SKM-1 (cell line): Measurements from ENCODE around the gene CKLF.

Experiments
- DNase-seq: peaks from one replicate; lab custom pipeline; 2025; ENCODE audit not compliant: unreplicated experiment; lab: John Stamatoyannopoulos, UW

The CKLF gene

DNA sequence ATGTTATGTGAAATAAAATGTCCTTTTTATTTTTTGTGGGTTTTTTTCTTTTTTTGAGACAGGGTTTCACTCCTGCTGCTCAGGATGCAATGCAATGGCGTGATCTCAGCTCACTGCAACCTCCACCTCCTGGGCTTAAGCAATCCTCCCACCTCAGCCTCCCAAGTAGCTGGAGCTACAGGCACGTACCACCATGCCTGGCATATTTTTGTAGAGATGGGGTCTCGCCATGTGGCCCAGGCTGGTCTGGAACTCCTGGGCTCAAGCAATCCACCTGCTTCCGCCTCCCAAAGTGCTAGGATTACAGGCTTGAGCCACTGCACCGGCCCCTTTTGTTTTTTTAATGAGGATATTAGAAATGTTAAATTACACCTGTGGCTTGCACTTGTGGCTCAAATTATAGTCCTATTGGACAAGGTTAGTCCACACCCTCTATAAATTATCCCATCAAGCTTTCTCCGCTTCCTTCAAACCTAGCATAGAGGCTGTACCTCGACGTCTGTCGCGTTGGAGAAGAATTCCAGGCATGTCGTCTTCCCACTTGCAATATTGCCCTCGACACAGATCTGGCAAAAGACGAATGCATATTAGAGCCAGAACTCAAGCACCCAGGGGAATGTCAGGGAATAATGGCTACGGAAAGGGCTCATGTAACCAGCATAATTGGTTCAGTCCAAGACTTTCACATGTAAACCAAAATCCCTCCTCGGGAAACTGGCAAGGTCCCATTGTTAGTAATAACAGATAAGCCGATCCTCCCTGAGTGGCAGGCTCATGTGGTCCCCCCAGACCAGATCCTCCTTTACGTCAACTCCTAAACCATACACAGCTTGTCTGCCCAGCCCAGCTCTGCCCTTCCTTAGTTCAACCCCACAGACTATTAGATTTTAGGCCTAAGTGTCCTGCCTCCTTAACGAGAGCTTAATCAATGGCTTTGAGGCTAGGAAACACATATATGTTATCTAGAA is 10.7 kb upstream of the CKLF start:
- DNase-seq: no peak

GRCh38 chr16:66542396-66542795 is 10.0 kb upstream of the CKLF start:
- DNase-seq: no peak

- DNase-seq: no peak
Measured at GRCh38 chr16:66543541-66543940, 8.8 kb upstream of the CKLF start.

- no peak for DNase-seq
Measured at GRCh38 chr16:66544016-66544757, 8.2 kb upstream of the CKLF start.

DNA sequence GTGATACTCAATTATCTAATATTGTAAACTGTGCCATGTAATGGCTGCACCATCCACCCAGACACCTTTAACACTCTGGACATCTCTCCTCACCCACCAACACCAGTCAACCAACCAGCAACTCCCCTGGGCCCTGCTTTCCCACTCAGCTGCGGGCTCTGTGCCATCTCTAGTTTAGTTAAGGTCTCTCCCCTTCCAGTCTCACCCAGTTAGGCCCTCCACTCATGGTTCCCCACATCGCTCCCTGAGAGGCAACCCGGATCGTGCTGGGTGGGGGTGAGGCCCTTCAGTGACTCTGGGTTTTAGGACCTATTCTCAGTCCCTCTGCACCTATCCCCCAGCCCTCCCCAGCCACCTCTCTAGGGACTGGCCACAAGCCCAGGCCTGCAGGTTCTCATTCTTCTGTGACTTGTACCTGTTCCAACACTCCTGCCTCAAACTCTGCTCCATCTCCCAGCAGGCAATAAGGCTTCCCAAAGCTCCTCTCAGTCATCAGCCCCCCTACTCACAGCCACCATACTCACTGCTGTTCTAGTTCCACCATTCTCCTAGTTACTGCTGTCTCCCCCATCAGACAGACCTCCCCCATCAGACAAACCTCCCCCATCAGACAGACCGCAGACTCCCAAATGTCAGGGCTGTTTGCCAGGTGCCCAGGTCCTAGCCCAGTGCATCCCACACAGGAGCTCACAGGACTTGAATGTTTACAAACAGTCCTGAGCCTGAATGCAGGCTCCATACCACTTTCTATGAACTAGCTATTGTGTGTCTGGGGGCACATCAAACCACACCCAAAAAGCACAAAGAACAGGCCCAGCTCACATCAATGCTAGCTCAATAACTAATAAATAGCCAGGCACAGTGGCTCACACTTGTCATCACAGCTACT is 5.0 kb upstream of the CKLF start:
- no peak for DNase-seq

DNA sequence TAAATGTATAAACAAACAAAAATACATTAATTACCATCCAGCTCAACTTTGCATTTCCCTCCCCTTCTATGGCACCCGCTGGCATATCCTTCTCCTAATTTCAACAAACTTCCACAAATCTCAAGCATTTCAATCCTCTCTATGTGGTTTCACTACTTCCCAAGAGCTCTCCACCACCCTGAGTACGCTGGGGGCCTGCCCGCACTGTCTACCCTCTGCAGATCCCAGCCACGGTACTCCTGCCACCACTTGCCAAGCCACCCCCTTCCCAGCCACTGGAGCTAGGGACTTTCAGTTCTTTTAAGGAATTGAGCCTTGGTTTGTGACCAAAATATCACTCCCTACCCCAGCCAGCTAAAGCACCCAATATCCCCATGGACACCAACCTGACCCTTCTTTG is 4.3 kb upstream of the CKLF start:
- DNase-seq: no peak

GRCh38 chr16:66548868-66549267 is 3.5 kb upstream of the CKLF start:
- no peak for DNase-seq

GRCh38 chr16:66549284-66550131 is 2.9 kb upstream of the CKLF start, which contains the start of gene TK2:
Gene TK2 (minus strand): TSS chr16:66550122. CDS start chr16:66550061, 61 bp downstream.
- DNase-seq: no peak

- DNase-seq: peak; percentile 70
Measured at GRCh38 chr16:66551348-66551759, 1.0 kb upstream of the CKLF start.

DNA sequence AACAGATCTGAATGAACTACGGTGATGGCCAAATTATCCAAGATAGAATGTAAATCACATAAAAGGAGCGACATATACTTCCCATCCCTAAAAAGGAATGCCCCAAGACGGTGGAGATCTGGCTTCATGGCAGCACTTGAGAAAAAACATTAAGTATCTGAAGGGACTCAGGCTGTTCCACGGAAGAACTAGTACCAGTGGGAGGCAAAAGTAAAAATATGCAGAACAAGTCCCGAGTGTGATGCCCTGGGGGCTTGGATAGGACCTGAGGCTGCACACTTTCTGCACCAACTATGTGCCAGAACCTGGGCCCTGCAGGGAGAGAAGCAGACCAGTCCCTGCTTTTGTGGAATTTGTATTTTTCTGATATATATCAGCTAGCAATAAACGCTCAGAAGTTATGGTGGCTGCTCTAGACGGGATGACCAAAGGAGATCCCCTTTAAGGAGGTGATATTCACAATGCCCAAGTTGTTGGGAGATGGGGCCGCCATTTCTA is 539 bp upstream of the CKLF start:
- no peak for DNase-seq

DNA sequence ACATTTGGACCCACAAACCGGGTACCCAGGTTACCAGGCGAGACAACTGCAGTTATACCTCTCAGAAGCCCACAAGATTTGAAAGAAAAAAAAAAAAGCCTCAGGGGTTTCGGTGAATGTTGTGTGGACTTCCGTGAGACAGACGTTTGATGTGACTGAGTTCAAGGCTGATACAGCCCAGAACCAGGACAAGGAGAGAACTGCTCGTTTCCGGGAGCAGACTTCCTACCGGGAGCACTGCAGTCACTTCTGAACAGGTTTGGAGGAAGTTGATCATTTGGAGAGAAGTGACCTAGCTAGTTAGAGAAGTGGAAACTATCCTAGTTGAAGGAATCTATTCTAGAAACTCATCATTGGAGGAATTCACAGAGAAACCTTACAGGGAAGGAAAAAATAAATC is 847 bp downstream of the CKLF start:
- DNase-seq: no peak

DNA sequence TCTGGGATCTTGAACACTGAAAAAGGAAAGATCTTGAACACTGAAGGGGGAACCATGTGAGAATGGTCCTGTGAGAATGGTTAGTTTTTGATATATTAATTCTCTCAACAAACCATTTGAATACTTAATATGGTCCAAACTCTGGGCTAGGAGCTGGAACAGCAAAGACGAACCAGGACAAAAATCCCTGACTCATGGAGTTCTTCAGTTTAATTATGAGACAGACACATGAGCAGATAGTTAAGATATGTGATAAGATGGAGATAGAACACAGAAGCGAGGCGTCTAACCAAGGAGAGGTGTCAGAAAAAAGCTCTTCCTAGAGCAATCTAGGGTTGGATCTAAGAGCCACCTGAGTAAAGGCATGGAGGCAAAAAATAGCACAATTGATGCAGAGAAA is 1.6 kb downstream of the CKLF start:
- no peak for DNase-seq

DNA sequence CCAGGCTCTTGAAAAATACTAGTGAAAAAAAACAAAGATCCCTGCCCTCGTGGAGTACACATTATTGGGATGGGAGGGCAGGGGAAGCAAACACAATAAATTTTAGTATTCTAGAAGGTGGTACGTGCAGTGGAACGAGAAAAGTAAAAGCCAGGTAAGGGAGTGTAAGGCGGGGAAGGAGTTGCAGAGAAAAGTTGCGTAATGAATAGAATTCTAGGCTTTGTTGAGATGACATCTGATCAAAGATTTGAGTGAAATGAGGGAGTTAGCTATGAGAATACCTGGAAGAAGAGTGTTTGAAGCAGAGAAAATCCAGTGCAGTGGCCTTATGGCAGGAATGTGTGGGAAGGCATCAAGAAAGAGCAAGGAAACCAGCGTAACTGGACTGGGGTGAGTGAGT is 2.1 kb downstream of the CKLF start:
- DNase-seq: no peak

- DNase-seq: no peak
Measured at GRCh38 chr16:66560107-66560506, 7.7 kb downstream of the CKLF start.

DNA sequence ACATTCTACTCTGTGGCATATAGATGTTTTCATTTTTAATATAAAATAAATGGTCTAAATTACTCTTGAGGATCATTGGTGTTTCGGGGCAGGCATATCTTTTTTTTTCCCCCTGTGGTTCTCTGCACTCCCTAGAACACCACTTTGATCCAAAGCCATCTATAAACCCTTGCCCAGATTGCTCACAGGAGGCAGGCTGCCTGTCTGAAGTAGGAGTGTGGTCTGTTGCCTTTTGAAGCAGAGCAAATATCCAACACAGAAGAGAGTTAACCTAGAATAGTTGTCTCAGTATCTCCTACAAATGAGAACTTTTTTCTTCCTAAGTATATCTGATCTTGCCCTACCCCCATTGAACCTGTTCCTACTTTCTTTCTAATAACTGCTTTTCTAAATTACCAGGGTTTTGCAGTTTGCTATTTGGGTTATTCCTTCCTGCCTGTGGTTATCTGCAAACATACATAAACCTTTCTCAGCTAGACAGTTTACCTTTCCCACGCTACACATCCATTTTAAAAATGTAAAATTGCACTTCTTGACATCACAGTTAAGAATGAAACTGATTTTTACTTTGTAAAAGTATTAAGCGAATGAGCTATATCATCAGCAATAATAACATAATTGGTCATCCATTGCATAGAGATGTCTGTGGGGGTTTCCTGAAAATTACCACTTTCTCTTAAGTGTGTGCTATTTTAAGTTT is 9.2 kb downstream of the CKLF start:
- DNase-seq: no peak

DNA sequence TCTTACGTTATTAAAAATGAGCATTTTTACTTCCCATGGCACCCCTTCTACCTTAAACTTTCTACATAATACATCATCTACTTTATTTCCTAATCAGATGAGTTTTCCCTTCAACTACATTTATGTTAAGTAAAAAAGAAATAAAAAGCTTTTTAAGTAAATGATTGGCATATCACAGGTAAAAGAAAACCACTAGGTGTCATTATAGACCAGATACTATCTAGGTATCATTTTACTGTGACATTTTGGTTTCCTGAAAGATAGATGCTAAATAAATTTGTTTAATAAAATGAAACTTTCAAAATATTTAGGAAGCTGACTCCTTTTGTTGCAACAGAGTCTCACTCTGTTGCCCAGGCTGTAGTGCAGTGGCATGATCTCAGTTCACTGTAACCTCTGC is 10.0 kb downstream of the CKLF start:
- no peak for DNase-seq

DNA sequence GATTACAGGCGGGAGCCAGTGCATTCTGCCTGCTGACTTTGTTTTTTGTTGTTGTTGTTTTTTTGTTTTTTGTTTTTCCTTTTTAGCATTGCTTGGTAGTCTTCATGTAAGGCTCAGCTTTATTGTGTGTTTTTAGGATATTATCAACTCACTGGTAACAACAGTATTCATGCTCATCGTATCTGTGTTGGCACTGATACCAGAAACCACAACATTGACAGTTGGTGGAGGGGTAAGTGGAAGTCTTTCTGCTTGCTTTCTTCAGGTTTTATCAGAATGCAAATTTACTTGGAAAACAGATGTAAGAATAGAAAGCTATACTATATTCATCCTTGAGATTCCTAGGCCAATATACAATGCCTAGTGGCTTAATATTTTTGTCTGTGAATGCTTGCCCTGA is 10.6 kb downstream of the CKLF start:
- DNase-seq: no peak

GRCh38 chr16:66563574-66564334 is 11.4 kb downstream of the CKLF start:
- no peak for DNase-seq
